HG03280 (cell line): ENCODE results near the gene BBX.

ENCODE experiments used
- ATAC-seq: cut with Tn5 transposase; IDR thresholded peaks from one replicate; pipeline ENCODE4 v1.9.1; 2021; ENCODE audit warnings: mild to moderate bottlenecking, moderate library complexity; ENCODE audit not compliant: unreplicated experiment

The BBX gene

GRCh38 chr3:107790612-107791011 is 267.9 kb downstream of the BBX start:
- no peak for ATAC-seq

GRCh38 chr3:107791027-107791426 is 268.3 kb downstream of the BBX start:
- no peak for ATAC-seq

GRCh38 chr3:107791450-107791849 is 268.7 kb downstream of the BBX start:
- no peak for ATAC-seq

- no peak for ATAC-seq
Measured at GRCh38 chr3:107794664-107795443, 272.1 kb downstream of the BBX start.

GRCh38 chr3:107795514-107796094 is 272.8 kb downstream of the BBX start:
- ATAC-seq: no peak

GRCh38 chr3:107796791-107797190 is 274.0 kb downstream of the BBX start:
- ATAC-seq: no peak

GRCh38 chr3:107797586-107797985 is 274.8 kb downstream of the BBX start:
- ATAC-seq: no peak

GRCh38 chr3:107798381-107798780 is 275.6 kb downstream of the BBX start:
- no peak for ATAC-seq

- no peak for ATAC-seq
Measured at GRCh38 chr3:107800710-107801109, 277.9 kb downstream of the BBX start.

GRCh38 chr3:107803170-107803569 is 280.4 kb downstream of the BBX start:
- ATAC-seq: no peak

- no peak for ATAC-seq
Measured at GRCh38 chr3:107806021-107806420, 283.3 kb downstream of the BBX start.

GRCh38 chr3:107806536-107806935 is 283.8 kb downstream of the BBX start:
- no peak for ATAC-seq

- no peak for ATAC-seq
Measured at GRCh38 chr3:107810171-107811071, 287.7 kb downstream of the BBX start.

- ATAC-seq: no peak
Measured at GRCh38 chr3:107813026-107813425, 290.3 kb downstream of the BBX start.

GRCh38 chr3:107816107-107816506 is 293.3 kb downstream of the BBX start:
- ATAC-seq: no peak

- ATAC-seq: no peak
Measured at GRCh38 chr3:107817076-107817475, 294.3 kb downstream of the BBX start.

GRCh38 chr3:107818025-107818424 is 295.3 kb downstream of the BBX start:
- no peak for ATAC-seq

- no peak for ATAC-seq
Measured at GRCh38 chr3:107819656-107820055, 296.9 kb downstream of the BBX start.

- no peak for ATAC-seq
Measured at GRCh38 chr3:107822308-107822707, 299.5 kb downstream of the BBX start.

GRCh38 chr3:107824822-107825371 is 302.1 kb downstream of the BBX start:
- ATAC-seq: no peak

- no peak for ATAC-seq
Measured at GRCh38 chr3:107825556-107825955, 302.8 kb downstream of the BBX start.
